Globus pallidus (tissue), 1 donor: Measurements from ENCODE around the gene PDE9A.

Experiments
- DNase-seq: peaks from one replicate; pipeline ENCODE4 v3.0.0-alpha.2; 2015; ENCODE audit warnings: low spot score

Gene PDE9A

DNA sequence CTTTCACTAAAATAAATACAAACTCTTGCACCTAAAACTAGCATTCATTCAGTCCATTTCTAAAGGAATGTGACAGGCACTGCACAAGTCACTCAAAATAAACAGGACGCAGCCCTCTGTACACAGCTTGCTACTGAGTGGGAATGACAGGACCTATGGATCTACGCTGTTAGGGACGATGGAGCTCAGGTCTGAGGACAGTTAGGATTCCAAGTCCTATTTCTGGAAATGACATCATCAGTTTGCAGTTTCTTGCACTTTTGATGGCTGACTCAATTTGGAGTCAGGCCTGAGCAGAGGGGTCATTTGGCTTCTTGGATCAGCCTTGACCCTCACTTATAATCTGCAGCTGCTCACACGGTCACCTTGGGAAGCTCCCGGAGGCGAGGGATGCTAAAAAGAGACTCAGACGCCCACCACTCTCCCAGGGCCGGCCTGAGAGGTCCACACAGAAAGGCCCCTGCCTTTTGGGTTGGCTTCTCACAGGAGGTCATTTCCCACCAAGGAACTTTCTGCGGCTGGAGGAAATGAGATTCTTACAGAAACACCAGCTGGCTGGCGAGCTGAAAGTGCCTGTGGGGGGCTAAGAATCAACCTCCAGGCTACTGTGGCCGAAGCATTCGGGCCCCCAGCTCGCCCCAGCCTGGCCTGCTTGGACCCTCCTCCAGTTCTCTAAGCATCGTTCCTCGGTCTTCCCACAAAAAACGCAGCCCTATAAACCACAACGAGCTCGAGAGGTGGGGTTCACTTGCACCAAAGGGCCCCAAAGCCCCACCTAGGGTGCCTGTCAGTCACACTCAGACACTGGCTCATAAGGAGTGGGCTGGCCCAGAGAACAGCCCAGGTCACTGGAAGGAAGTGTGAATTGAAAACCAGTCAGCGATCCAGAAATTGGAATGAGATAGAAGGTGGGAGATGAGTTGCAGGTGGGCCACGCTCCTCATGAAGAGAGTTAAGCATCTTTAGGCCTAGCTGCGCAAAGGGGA is 8.9 kb upstream of the PDE9A start:
- no peak for DNase-seq

DNA sequence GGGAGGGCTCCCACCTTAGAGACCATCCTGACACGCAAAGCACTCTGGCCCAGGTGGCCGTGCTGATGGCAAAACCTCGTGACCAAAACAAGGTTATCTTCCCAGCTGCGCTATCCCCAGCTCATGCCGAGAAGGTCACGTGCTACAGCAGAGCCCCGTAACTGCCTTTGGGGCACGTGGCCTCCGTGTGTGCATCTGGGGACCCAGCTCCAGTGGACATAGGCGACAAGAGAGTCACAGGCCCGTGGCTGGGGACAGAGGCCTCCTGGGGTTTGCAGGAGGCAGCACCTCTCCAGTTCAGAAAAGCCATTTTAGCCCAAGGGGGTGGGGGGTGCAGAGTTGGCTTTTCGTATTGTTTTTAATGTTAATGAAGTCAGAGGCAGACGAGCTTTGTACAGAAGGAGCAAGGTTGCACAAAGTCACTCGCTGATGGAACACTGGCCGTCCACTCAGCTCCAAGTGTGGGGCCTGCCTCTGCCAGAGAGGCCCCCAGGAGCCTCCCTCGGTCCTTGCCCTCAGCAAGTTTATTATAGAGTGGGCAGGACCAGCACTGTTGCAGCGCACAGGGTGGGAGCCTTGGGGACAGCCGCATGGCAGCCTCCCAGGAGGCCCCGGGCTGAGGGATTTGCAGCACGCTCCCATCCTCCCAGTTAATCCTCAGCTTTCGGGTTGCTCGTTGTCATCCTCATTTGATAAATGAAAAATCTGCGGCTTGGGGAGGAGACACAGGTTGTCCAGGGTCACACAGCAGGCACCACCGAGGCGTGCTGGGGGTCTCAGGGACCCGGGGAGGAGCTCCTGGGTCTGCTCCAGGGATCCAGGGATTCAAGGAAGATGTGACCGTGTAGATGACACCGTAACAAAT is 8.0 kb upstream of the PDE9A start:
- no peak for DNase-seq

DNA sequence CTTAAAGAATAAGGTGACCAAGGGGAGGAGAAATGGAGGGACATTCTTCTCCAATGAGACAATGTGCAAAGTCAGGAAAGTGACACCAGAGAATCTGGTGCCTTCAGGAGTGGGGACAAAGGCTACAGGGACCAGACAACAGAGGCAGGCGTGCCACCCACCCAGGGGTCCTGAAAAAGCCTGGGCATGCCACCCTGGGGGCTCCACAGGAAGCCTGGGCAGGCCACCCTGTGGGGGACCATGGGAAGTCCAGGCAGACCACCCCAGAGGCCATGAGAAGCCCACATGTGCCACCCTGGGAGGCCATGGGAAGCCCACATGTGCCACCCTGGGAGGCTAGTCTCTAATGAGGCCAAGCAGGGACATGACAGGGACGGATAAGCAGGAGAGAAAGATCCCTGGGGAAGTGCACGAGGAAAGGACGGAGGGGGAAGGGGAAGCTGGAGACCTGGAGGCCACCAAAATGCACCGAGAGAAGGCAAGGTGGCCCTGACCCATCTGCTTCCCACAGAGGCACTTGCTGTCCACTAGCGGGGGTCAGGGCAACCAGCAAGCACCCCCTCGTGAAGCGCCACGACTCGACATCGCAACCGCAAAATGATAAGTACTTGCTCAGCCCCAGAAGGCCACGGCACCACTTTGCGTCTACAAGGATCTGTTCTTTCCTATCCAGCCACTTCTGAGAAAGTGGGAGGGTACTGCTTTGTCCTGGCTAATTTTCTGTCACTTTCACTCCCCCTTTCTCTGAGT is 7.2 kb upstream of the PDE9A start:
- no peak for DNase-seq

DNA sequence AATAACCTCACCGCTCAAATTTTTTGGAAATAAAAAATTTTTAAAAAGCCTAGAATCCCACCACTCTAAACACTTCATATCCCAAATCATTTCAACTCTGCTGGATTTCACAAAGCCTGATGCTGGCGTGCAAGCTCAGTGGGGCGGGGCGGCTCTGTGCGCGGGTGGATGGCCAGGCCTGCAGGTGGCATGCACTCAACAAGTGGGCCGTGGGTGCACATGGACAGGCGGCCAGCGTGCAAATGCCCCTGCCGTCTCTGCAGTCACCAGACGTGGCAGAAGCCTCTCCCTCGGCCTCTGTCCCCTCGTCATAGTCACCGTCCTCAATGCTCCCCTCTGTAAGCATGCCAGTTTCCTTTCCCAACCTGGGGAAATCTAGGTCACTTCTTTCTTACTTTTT is 6.6 kb upstream of the PDE9A start:
- no peak for DNase-seq

DNA sequence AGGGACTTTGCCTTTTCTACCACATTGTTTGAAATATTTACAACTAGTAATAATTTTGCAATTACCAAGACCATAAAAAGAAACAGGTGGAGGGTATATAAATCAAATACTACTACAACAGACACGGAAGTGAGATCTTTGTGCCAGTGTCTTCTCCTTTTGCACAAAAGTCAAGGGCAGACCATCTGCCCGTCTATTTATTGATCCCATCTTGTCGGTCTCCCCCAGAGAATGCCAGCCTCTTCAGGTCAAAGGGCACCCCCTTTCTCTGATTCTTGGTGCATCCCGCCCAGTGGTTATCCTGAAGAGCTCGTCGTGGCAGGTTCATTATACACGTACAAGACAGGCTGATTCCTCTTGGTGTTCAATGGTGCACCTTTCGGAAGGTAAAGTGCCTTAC is 4.8 kb upstream of the PDE9A start:
- DNase-seq, result no peak

DNA sequence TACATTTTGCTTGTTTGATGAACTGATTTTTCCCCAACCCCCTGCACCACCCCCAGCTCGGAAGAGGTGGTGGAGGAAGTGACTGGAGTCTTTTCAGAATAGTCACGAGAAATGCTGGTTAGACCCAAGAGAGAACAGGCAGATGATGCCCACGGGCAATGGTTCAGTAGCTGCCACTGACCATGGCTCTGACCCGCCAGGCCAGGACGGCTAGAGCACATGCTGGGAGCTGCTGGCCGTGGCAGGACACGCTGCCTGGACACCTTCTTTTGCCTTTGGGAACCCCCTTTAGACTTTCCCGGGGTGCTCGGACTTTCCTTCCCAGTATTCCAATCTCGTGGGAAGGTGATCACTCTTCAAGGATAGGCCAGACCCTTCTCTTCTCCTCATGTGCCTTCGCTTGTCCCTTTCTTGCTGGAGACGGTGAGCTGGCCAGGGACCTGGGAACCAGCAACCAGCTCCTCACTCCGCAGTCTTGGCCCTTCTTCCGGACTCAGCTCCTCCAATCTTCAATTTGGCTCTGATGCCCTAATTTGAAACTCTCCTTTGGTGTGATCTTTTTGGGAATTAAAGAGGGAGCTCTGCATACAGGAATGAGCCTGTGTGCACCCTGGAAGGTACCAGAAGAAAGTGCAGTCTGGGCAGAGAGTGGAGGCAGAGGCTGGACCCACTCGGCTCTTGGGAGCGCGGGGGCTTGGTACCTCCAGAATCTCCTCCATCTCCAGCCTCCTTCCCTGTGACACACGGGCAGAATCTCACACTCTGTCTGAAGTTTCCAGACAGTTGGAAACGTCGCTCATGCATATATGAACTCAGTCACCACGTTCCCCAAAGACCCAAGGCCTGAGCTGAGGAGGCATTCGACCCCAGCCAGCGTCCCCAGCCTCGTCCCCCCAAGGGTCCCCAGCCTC is 4.0 kb upstream of the PDE9A start:
- no peak for DNase-seq

DNA sequence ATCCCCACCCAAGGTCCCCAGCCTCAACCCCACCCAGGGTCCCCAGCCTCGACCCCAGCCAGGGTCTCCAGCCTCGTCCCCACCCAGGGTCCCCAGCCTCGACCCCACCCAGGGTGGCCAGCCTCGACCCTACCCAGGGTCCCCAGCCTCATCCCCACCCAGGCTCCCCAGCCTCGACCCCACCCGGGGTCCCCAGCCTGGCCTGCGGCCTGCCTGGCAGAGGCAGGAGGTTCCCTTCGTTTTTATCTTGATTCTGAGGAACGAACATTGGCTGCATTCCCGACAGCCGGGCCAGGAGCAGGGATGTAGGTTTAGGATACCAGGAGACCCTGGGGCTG is 3.4 kb upstream of the PDE9A start:
- no peak for DNase-seq

DNA sequence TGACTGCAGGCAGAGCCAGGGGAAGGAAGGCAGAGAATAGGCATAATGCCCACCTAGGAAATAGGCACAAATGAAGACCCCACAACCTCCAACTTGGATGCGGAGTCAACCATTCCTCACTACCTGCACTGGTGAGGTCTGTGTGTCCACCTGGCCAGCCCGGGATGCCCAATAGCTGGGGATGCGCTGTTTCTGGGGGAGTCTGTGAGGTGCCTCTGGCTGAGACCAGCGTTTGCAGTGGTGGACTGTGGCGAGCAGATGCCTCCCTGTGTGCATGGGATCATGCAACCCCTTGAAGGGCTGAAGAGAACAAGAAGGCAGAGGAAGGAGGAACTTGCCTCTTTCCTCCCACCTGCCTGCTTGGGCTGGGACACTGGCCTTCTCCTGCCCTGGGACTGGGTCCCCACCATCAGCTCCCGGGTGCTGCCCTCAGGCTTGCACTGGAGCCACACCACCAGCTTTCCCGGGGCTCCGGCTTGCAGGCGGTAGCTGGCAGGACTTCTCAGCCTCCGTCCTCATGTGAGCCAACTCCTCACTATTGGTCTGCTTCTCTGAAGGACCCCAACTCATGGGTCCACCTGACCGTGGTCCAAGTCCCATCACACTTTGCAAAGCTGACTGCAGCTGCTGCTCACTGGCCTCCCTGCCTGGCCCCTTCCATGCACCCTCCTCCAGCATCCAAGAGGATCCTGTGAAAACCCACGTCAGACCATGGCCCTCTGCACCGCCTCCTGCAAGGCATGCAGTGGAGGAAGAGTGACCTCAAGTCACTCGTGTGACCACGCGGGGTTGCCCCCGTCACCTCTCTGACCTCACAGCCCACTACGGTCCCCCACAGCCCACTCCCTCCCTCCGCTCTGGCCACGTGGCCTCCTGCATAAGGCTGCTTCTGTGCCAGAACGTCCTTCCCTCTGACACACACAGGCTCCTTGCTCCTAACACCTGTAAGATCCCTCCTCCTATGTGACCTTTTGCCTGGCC is 2.7 kb upstream of the PDE9A start:
- no peak for DNase-seq

DNA sequence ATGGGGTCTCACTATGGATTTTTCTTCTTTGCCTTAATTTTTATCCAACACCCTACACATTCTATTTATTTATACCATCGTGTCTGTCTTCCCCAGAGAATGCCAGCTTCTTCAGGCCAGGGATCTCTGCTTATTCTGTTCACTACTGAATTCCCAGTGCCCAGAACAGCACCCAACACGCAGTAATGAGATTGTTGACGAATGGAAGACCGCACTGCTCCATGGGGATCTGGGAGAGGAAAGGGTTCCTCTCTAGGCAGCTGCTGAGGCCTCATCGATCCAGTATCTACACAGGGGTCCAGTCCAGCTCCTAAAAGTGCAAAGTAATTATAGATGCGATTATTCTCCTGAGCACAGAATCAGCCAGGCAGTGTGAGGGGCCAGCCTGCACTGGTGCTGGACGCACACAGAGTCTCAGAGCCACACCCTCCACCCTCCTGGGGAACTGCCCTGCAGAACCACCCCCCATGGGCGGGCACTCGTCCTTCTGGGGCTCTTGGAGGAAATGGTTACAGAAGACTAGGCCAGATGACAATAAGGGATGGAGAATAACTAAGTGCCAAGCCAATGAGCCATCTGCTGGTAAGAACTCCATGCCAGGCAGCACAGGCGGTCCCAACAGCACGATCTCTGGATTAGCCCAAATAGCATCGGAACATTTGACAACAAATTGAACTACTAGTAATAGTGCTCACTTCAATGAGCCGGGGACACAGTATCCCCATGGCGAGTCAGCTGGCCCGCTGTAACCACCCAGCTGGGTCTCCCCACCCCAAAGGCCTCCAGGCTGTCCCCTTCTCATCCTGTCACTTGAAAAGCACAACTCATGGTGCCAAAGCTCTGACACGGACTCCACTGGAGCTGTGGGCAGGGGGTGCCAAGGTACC is 1.7 kb upstream of the PDE9A start:
- peak; percentile 50 for DNase-seq

DNA sequence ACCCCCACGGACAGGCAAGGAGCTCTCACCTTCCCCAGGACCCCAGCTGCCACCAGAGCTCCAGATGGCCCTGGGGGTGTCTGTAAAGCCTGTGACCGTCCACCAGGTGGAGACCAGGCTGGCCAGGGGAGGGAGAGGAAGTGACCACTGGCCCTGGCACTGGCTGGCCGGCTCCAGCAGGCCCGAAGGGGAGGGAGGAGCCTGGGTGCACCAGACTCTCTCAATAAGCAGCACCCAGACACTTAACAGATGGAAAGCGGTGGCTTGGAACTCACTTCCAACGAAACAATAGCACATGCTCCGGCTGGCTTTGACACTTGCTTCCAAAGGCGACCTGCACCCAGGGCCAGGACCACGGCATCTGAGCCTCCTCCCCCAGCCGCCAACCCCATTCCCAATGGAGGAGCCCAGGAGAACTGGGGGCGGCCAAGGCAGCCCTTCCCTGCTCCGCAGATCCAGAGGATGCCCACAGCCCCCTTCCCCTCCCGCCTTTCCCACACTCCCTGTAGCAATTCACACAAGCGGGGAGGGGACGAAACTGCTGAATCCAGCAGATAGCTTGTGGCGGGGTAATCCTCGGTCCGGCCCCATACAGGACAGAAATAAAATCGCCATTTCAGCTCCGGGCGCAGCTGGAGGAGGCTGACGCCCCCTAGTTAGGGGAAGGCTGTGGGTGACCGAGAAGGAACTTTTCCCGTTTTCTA is 742 bp upstream of the PDE9A start:
- peak; percentile 82 for DNase-seq

DNA sequence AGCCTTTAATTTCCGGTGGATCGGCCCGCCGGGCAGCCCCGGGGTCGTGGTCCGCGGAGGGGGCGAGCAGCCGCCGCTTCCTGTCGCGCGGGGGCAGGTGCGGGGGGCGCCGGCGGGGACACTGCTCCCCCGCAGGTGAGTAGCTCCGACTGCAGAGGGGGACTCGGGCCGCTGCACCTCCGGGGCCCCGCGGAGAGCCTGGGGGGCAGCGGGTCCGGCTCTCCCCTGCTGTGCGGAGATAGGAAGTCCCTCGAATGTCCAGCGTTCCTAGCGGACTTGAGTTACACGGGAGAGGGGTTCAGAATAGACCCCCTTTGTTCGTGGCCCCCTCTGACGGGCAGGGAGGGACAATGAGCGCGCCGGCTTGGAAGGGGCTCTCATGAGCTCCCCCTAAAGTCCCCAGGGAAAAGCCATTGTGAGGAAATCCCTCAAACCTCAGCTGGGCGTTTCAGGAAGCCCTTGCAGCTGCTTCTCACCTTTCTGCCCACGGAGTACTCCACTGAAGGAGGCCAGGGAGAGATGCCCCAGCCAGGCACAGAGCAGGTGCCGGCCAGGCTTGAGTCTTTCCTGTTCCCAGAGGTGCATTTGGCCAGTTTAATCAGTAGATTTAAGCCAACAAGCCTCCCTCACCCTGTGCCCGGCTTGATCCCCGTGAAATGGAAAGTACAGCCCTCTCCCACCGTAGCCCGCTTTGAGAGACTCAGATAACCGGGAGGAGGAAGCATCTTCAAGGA is 925 bp downstream of the PDE9A start:
- no peak for DNase-seq

DNA sequence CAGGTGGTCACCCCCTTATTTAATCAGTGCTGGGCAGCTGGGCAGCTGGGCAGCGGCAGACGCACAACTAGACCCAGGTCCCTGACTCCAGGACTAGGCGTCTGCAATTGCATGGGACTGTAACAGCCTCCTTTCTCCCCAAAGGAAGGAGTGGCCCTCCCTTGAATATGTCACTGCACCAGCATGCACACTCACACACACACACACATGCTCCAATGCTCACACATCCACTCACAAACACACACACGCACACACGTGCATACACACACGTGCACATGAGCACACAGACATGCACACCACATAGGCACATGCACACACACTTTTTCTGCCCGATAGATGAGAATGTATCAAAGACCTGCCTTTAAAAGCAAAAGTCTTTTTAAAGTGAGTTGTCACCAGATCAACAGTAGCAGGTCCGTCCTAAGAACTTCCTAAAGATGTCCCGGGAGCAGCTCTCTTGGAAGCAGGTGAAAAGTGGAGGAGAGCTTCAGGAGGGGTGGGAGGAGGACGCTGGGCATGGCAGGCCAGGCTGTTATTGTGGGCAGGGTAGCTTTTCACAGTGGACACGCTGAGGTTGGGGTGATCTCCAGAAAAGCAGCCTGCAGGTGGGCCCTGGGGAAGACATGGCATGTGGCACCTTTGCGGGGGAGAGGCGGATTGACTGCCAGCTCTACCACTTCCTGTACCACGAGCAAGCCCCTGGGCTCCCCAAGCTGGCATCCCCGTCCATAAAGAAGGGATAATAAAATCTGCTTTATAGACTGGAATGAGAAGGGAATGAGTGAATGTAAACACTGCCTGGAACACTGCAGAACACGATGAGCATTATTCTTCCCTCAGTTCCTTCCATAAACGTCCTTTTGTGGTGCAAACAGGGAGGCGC is 1.7 kb downstream of the PDE9A start:
- DNase-seq, result no peak

DNA sequence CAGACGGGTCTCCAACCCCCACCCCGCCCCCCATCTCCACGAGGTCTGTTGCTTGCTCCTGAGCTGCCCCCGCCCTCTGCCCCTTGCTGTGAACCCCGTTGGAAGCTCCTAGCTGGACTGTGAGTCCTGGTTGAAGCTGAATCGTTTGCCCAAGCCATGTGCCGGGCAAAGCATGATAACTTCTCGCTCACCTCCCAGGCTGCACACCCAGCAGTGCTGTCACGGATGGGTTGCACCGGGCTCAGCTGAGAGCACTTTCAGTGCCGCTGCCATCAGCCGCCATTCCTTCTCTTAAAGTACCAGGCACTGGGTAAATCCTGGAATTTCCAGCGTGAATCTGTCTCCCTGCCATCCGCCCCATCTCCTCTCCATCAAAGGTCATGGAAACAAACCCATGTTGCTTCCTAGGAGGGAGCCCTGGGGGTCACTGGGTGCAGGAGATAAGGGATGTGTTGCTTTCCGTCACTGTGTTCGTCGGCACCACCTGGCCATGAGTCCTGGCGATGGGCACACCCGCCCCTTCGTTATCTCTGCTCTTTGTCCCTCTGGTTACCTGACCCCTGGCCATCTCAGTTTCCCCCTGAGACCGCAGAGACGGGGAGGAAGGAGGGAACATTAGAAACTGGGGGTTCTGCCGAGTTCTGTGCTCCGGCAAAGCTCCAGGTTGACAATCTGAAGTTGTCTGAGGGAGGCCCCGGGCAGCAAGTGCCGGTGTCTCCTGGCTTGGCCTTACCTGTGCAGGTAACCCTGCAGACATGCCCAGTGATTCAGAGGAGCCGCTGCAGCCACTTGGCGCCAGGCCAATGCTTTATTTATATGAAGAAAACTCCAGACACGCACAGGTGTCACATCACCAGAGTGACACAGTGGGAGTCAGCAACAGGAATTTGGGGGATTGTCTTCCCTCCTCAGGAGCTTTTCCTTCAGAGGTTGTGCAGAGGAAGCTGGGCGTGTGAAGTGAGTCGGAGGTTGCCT is 2.7 kb downstream of the PDE9A start:
- no peak for DNase-seq

DNA sequence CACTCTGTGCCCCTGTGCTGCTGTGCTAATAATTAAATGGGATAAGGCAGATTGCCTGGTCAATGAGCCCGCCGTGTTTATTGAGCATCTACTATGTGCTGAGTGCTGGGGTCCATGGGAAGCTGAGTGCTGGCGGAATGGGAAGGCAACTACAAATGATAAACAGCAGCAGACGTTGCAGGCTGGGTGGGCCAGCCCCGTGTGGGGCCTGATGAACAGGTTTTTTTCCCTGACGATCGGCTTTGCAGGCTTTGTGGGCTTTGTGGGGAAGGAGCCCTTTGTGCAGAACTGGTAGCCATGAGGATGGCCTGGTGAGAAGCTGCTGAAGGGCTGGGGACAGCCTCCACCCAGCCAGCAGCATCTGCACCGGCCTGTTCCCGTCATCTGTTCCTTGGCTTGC is 3.5 kb downstream of the PDE9A start:
- DNase-seq, result no peak

DNA sequence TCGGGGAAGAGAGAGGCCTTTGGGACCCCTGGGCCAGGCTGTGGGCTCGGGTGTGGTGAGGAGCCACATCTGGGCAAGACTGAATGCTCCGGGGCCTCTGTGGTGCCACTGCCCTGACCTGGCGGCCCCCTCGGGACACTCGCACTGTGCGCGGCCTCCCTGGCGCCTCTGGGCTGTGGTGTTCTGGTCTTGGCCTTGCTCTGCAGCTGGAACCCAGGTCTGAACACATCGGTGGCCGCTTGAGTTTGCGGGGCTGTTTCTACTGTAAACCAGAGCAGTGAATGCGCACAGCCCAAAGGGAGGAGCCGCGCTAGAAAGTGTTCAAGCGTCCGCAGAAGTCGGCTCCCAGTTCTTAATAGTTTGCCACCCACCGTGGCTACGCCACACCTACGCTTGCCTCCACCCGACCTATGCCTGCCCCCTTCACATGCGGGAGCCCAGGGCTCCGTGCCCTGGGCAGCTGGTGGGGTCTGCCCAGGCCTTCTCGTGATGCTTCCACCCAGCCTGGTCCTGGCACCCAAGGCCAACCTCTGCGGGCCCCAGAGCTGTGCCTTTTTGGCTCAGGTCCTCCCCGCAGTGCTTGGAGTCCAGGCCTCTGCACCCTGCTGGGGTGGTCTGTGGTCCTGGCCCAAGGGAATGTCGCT is 4.4 kb downstream of the PDE9A start:
- DNase-seq, result no peak
